Prostate gland (tissue), 2 donors: ENCODE data around the gene KCNAB1. TPM values are rescaled to one million over a fixed set of nuclear protein-coding genes. Genes with fewer than 3 reads are reported as not detected.

Experiments used
- DNase-seq: peaks from one replicate; pipeline ENCODE4 v3.0.0-alpha.2; 2019; ENCODE audit warnings: low spot score
- H3K27ac ChIP-seq, 2 donors: fragments of 200-600 bp; sonication (generic); 2 replicates each; pipeline ENCODE4 v1.5.1; 2017 to 2019
- H3K27me3 ChIP-seq: fragments of 200-600 bp; sonication (generic); replicated peaks from 2 replicates; pipeline ENCODE4 v1.5.1; 2019; ENCODE audit not compliant: insufficient read depth
- H3K36me3 ChIP-seq, 2 donors: fragments of 200-600 bp; sonication (generic); 1 replicate in 1 of 2; 2 replicates in 1 of 2; pipeline versions ENCODE4 v1.5.1 to v1.8.1; 2017 to 2019
- H3K4me1 ChIP-seq: fragments of 200-600 bp; sonication (generic); replicated peaks from 2 replicates; pipeline ENCODE4 v1.5.1; 2019
- H3K4me3 ChIP-seq, 2 donors: fragments of 200-600 bp; sonication (generic); 2 replicates each; pipeline ENCODE4 v1.5.1; 2017 to 2019
- H3K9me3 ChIP-seq: fragments of 200-600 bp; sonication (generic); 2 replicates; pipeline ENCODE4 v1.5.1; 2017
- CTCF ChIP-seq, 4 experiments: fragments of 200-600 bp in 2 of 4; fragments of 450-650 bp in 2 of 4; sonication (generic) in 2 of 4; IDR thresholded peaks; 1 replicate in 3 of 4; 2 replicates in 1 of 4; pipeline ENCODE4 v1.5.1; 2016 to 2019; ENCODE audit warnings: antibody characterized with exemption in 4 of 4, mild to moderate bottlenecking in 2 of 4, moderate library complexity in 2 of 4
- POLR2A ChIP-seq: fragments of 450-650 bp; IDR thresholded peaks from one replicate; pipeline ENCODE4 v1.6.1; 2016; ENCODE audit warnings: antibody characterized with exemption, mild to moderate bottlenecking
- POLR2AphosphoS5 ChIP-seq: sonication (generic); formaldehyde crosslinking; IDR thresholded peaks from one replicate; pipeline ENCODE4 v1.6.1; 2017; ENCODE audit warnings: antibody characterized with exemption
- WGBS: methylation state at CpG from one replicate; pipeline ENCODE4 v1.1.5; 2018; 5-methylcytosine and 5-hydroxymethylcytosine counted together
- intact Hi-C: fragments of 100-400 bp; cut with DNase I; formaldehyde crosslinking; loops from one replicate; pipeline ENCODE4 v1.14.2; 2022
- total RNA-seq, 2 donors: library from RNA; depleted of rRNA; stranded (reverse); fragments of >200 nt; gene quantifications; one replicate each; pipeline ENCODE4 v1.1.0, GENCODE V29; 2016

Gene KCNAB1
- total RNA-seq, 2 donors from 2014 or later = 5.2 to 9.5 TPM

- no peak overlapping the region for H3K4me3 ChIP-seq
- DNase-seq = no peak
- H3K36me3 ChIP-seq = no peaks in the 10 kb centered on the region
- no peaks in the 10 kb centered on the region for H3K9me3 ChIP-seq
- peak overlapping the region; percentile 44 to 60 for H3K27ac ChIP-seq
- no peaks in the 10 kb centered on the region for H3K27me3 ChIP-seq
- TF ChIP-seq CTCF (IDR thresholded peaks at IDR 0.05) = no peak
- no peak for TF ChIP-seq POLR2AphosphoS5
- no peak for TF ChIP-seq POLR2A
- H3K4me1 ChIP-seq = no peaks in the 10 kb centered on the region
- intact Hi-C loops = no loop called here
Measured at GRCh38 chr3:156148345-156148945, 28.1 kb downstream of the KCNAB1 start.

GRCh38 chr3:156148946-156149381 lies 28.6 kb downstream of the KCNAB1 start:
- H3K4me1 ChIP-seq = no peaks in the 10 kb centered on the region
- H3K27ac ChIP-seq = peak overlapping the region; percentile 44 to 60
- DNase-seq = no peak
- 43% methylated on average over 8 of the region's 8 CpGs for WGBS
- H3K4me3 ChIP-seq = no peak overlapping the region
- no peaks in the 10 kb centered on the region for H3K36me3 ChIP-seq
- H3K9me3 ChIP-seq = no peaks in the 10 kb centered on the region
- intact Hi-C loops = no loop called here
- TF ChIP-seq POLR2A (no peak), POLR2AphosphoS5 (no peak), CTCF (IDR thresholded peaks at IDR 0.05) (no peak)
- no peaks in the 10 kb centered on the region for H3K27me3 ChIP-seq

- no peak overlapping the region for H3K4me3 ChIP-seq
- peak overlapping the region in 1 of 2 donors; percentile 60 for H3K27ac ChIP-seq
- WGBS = 53% methylated on average over 3 of the region's 3 CpGs
- DNase-seq = no peak
- no peaks in the 10 kb centered on the region for H3K4me1 ChIP-seq
- H3K27me3 ChIP-seq = no peaks in the 10 kb centered on the region
- TF ChIP-seq POLR2A = no peak
- TF ChIP-seq CTCF (IDR thresholded peaks at IDR 0.05) = no peak
- no peak for TF ChIP-seq POLR2AphosphoS5
- no peaks in the 10 kb centered on the region for H3K36me3 ChIP-seq
- intact Hi-C loops = loop anchor here (5.0 to 10.0 kb wide), 7 partner anchors 68 to 982 kb away; partner anchors contain the start of gene TIPARP
- H3K9me3 ChIP-seq = no peaks in the 10 kb centered on the region
Measured at GRCh38 chr3:156149876-156150275, 29.5 kb downstream of the KCNAB1 start.

GRCh38 chr3:156150434-156151066 lies 30.2 kb downstream of the KCNAB1 start:
- Histone ChIP-seq H3K4me3 (no peak overlapping the region), H3K36me3 (no peaks in the 10 kb centered on the region), H3K9me3 (no peaks in the 10 kb centered on the region), H3K4me1 (no peaks in the 10 kb centered on the region), H3K27me3 (no peaks in the 10 kb centered on the region), H3K27ac (peak overlapping the region in 1 of 2 donors; percentile 60)
- 23% methylated on average over 8 of the region's 8 CpGs for WGBS
- intact Hi-C loops = loop anchor here (5.0 to 10.0 kb wide), 7 partner anchors 68 to 982 kb away; partner anchors contain the start of gene TIPARP
- DNase-seq = peak; percentile 48
- TF ChIP-seq POLR2AphosphoS5 = peak; percentile 20
- peak; percentile 60 to 93 (median 87) for TF ChIP-seq CTCF (IDR thresholded peaks at IDR 0.05)
- no peak for TF ChIP-seq POLR2A
